Femur (tissue), 1 donor: ENCODE results near the gene ENTREP3.
"Not testable (repeated sequence)": the region's sequence is repeated elsewhere in the genome, so short reads cannot be mapped to it uniquely, and the experiment has no call there.

Experiments used
- DNase-seq: peaks from one replicate; pipeline ENCODE4 v3.0.0-alpha.2; 2017

Gene ENTREP3

DNA sequence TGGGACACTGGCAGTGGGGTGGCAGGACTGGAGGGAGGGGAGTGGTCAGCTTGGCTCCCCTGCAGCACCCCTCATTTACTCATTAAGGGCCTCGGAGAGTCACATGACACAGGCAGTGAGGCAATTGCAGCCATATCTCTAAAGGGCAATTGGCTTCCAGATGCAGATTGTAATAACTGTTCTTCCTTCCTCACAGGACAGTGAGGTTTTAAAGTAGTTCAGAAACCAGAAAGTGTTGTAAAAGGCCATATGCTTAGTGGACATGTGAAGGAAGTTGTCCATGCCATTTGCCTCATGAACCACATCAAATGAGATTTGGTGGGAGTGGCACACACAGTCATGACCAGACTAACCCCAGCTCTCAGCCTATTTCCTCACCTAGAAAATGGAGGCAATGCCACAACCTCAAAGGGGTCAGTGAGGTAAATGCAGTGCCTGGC is 35.7 kb downstream of the ENTREP3 start:
- no peak for DNase-seq

DNA sequence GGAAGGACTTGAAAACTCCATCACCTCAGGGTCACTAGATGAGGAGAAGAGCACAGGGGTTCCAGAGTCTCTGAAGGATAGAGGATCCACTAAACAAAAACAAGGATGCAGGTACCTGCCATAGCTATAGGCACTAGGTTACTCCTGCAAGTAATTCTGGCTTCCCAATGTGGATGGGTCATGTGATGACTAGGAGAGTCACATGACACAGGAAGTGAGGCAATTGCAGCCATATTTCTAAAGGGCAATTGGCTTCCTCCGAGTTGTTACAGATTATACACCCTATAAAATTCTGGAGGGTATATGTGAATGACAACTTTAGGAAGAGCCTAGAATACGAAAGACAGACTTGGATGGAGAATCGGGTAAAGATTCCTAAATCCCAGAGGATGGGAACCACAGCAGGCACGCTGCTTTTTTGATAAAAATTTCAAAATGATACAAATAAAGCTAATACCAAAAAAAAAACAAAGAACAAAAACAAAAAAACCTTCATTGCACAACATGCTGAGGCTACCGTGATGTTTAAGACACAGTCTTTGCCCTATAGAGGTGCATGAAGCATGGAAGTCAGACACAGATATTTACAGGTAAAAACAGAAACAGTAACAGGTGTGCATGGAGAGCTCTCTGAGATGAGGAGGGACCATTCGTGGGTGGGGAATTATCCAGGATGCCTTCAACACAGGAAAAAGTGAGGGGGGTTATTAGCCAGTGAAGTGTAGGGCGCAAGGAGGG is 36.3 kb downstream of the ENTREP3 start:
- DNase-seq, result no peak

DNA sequence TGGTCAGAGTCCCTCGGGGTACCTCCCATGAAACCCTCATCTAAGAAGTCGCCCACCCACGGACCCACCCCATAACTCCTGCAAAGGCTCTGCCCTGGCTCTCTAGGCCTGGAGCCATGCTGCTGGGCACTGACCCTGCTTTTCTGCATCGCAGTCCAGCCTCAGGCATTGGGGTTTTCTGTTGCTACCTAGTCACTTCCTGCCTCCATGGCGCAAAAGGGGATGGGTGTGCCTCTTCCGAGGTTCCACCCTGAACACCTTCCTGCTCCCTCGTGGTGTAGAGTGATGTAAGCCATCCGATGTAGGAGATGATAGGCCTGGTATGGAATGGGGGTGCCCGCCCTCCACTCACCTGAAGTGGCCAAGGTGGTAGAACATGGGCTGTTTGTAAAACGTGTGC is 40.6 kb downstream of the ENTREP3 start:
- DNase-seq, result not testable (repeated sequence)

GRCh38 chr1:155212051-155212440 is 43.2 kb downstream of the ENTREP3 start:
- DNase-seq, result not testable (repeated sequence)

DNA sequence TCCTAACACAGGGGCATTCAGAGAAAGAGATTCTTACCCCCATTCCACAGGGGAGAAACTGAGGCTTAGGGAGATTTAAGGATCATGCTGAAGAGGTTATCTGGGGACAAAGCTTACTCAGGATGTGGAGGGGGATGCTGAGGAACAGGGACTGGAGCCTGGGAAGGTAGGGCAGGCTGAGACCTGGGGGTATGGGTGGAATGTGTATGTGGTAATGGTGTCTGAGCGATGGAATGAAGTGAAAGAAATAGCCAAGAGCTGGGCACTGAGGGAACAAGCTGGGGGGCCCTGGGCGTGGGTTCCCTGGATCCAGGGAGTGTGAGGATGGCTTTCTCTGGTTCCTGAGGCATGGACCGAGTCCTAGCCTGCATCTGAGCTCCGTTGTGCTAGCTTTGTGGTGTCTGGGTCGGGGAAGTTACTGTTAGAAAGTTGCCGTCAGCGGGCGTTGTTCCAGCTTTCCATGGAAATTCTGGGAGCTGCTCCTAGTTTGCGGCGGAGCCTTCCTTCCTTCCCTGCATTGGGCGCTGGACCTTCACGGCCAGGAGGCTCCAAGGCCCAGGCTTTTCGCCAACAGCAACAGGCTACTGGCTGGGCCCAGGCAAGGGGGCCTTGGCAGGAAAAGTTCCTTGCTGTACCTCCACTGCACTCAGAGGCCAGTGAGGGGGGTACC is 43.8 kb downstream of the ENTREP3 start:
- DNase-seq, result peak; percentile 94

DNA sequence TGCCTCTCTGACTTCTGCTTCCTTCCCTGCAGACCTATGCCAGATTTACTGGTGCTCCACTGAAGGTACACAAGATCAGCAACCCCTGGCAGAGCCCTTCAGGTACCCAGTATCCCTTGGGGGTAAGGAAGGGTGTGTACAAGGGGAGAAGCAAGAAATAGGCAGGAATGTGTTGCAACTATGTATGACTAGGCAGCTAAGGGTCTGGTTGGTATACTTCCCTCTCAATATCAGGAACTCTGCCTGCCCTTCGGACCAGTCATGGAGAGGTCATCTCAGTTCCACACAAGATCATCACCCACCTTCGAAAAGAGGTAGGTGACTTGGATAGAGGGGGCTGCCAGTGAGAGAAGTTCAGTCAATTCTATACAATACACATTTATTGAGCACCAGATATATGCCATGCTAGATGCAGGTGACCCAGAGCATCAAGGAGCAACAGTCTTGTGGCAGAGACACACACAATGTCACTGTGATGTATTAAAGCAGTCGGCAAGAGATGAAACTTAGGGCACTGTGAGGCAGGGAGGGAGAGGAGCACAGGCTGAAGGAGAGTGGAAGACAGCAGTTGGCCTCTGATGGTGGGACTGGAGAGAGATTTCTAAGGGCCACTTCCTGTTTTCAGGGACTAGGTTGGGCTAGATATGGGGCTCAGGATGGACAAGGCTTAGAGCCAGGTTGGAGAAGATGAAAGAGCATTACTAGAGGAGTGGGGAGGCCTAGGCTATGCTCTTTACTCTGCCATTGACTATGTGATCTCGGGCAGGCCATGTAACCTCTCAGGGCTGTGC is 44.8 kb downstream of the ENTREP3 start:
- no peak for DNase-seq

GRCh38 chr1:155209312-155209721 is 46.0 kb downstream of the ENTREP3 start:
- no peak for DNase-seq

GRCh38 chr1:155208541-155209311 is 46.6 kb downstream of the ENTREP3 start, which contains the start of gene MTX1:
Gene MTX1 (plus strand): TSS chr1:155208695. CDS start chr1:155208805, 110 bp downstream.
- peak; percentile 97 for DNase-seq

DNA sequence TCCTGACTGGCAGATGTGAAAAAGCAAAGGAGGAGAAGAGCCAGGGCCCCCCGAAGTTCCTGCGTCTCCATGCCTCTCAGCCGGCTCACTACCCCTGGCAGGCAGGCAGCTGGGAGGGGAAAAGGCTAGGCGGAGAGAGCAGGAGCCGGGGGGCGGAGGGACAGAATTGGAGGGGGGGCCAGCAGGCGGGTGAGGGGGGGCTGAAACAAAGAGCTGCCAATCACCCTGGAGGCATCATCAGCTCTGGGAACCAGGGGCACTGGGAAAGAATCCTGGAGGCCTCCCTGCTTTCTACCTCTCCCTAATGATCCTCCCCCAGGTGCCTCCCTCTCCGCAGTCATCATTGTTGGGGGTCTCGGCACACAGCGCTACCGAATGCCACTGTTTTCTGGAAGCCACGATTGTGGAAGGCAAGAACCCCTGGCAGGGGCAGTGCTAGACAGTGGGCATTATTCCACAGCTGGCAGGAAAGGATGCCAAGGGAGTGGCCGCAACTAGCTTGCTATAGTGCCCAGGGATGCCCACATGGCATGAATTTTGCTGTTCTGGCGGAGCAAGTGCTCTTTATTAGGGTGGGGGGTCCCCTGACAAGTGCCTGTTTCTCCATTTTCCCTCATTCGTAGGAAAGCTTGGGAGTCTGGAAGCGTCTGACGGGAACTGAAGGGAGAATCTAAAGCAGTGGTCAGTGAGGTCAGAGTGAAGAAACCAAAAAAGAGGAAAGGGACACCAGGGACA is 47.3 kb downstream of the ENTREP3 start, which contains the start of gene THBS3:
Gene THBS3, minus strand, starts transcription at position 92 of the 735 bp plus-strand sequence. Its CDS starts 21 bp downstream, at position 71.
- peak; percentile 90 for DNase-seq

- peak; percentile 91 for DNase-seq
Measured at GRCh38 chr1:155206891-155207805, 48.1 kb downstream of the ENTREP3 start.

- no peak for DNase-seq
Measured at GRCh38 chr1:155205969-155206593, 49.2 kb downstream of the ENTREP3 start.

- no peak for DNase-seq
Measured at GRCh38 chr1:155205035-155205434, 50.2 kb downstream of the ENTREP3 start.

GRCh38 chr1:155202731-155203515 is 52.4 kb downstream of the ENTREP3 start:
- no peak for DNase-seq

DNA sequence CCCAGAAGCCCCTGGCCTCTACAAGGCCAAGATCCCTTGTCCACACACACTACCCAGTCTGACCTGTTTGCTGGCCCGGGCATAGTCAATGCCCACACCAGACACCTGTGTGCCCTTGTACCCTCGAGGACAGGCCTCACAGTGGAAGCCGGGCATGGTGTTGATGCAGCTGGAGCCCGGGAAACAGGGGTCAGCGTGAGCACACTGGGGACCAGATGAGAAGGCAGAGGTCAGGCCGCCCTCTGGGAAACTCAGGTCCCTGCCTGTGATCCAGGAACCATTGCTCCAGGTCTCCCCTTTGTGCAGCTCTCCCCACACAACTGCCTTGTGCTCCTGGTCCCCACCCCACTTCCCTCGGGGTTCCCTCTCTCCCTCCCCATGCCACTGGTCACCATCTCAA is 53.1 kb downstream of the ENTREP3 start:
- no peak for DNase-seq

GRCh38 chr1:155200920-155201319 is 54.4 kb downstream of the ENTREP3 start:
- no peak for DNase-seq

- no peak for DNase-seq
Measured at GRCh38 chr1:155199792-155200191, 55.5 kb downstream of the ENTREP3 start.

DNA sequence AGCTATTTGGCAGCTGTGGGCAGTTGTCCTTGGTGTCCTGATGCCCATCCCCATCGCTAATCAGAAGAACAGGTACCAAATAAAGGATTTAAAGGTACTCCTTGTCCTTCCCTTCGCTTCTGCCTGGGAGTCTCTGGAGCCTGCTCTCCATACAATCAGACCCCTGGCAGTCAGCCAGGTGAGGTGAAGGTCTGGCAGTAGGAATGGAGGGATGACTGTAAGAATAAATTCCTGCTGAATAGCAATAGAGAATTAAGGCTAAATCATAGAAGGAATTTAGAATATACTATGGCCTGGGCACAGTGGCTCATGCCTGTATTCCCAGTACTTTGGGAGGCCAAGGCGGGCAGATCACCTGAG is 56.8 kb downstream of the ENTREP3 start:
- DNase-seq, result no peak

GRCh38 chr1:155197901-155198546 is 57.3 kb downstream of the ENTREP3 start:
- no peak for DNase-seq
